CD4-positive, alpha-beta T cell treated with Interferon gamma for 1 hour (primary cell): ENCODE results near the gene ASB18.
"Not testable (repeated sequence)": the region's sequence is repeated elsewhere in the genome, so short reads cannot be mapped to it uniquely, and the experiment has no call there.

Experiments used
- DNase-seq: peaks from one replicate; pipeline ENCODE4 v3.0.0-alpha.2; 2020

ASB18 gene, protein sequence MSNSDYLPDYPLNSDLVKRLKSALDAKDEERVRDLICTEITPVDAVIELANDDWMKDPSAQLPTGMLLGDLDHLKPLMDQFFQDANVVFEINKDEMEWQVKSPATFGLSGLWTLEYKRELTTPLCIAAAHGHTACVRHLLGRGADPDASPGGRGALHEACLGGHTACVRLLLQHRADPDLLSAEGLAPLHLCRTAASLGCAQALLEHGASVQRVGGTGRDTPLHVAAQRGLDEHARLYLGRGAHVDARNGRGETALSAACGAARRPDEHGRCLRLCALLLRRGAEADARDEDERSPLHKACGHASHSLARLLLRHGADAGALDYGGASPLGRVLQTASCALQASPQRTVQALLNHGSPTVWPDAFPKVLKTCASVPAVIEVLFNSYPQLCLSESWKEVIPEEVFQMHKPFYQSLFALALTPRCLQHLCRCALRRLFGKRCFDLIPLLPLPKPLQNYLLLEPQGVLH

DNA sequence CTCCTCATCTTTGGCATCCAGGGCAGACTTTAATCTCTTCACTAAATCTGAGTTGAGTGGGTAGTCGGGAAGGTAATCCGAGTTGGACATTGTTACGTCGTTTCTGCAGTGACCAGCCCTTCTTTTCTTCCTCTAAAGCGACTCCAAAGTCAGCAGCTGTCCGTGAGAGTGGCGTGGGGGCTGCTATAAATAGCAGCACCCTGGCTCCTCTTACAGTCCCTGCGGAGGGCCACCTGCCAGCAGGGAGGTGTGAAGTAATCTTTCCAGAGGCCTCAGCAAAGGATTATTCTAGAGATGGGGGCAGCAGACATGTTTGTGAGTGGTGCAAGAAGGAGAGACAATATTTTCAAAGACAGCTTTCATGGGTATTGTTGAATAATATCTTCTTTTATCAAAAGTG, at the start of gene ASB18:
ASB18 (minus strand) TSS at position 151 of the 400 bp plus-strand sequence; CDS start at position 90, 61 bp downstream.
- DNase-seq, result no peak

DNA sequence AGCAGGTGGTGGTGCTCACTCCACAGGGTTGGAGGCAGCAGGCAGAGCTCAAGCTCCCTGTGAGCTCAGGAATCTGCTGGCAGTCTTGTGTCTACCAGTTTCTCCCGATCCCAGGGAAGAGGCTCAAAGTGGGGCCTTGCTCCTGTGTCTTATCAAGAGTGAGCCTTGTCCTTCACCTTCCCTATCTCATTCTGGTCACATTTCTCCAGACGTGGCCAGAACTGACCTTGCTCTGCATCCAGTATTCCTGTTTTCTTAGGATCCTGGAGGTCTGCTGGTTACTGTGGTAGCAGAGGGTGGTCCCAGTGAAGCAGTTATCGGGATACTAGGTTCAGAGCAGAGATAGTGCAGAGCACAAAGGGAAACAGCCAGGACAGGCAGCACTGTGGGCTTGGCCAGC, 47.1 kb upstream of the ASB18 start:
- DNase-seq, result no peak

DNA sequence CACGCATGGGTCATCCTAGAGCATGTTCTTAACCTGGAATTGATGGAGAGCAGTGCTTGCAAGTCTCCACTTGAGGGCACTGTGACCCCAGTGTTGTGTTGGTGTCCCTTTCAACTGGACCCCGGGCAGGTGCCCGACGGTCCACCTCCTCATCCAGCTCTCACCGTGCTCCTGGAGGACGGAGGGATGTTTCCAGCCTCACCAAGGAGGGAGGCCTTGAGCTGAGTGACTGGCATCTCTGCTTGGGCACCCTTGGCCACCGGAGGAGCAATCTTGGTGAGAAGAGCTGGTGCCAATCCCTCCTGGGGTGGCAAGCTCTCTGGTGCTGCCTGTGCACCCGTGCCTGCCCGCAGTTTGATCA, 45.4 kb upstream of the ASB18 start:
- DNase-seq, result no peak

DNA sequence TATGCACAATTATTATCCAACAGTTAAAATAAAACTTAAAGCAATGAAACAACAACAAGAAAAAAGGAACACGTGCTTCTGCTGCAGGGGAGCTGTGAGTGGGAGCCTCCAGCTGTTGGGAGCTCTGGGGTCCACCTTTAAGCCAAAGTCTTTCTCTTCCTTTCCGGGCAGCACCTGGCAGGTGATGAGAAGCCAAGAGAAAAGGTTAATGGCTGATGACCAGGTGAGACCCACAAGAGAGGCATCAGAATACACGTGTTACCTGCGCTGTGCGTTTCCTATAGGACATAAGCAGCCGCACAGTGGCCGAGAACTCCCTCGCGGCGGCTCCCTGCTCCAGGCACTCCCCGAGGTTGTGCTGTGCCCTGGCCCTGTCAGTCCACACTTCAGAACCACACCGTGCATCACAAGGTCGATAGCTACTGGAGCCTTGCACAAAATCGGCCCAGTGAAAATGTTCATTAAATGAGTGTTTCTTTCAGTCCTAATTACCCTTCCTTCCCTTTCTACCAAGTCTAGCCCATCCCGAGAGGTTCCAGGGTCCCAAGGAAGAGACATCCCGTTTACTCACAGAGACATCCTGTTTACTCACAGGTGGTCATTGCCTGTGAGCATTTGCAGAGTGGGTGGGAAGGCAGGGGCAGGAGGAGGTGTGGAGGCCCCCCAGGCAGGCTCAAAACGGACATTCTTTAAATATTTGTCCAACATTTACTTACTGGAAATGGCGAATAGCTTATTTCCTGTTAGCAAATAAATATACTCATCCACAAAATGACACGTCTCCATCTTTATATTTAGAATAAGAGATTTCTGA, 44.9 kb upstream of the ASB18 start:
- DNase-seq, result no peak

DNA sequence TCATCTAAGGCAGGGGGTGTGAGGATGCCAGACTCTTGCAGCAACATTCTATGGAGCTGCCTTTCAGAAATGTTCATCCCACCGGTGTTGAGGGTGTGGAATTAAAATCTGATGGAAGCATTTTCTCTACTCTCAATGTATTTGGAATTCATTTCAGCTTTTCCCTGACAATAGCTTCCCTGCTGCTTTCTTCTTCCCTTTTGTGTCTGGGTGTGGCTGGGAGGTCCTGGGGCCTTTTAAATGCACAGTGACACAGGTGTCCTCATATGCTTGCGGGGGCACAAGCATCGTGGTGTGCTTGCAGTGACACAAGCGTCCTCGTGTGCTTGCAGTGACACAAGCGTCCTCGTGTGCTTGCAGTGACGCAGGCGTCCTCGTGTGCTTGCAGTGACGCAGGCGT, 43.4 kb upstream of the ASB18 start:
- DNase-seq, result no peak

DNA sequence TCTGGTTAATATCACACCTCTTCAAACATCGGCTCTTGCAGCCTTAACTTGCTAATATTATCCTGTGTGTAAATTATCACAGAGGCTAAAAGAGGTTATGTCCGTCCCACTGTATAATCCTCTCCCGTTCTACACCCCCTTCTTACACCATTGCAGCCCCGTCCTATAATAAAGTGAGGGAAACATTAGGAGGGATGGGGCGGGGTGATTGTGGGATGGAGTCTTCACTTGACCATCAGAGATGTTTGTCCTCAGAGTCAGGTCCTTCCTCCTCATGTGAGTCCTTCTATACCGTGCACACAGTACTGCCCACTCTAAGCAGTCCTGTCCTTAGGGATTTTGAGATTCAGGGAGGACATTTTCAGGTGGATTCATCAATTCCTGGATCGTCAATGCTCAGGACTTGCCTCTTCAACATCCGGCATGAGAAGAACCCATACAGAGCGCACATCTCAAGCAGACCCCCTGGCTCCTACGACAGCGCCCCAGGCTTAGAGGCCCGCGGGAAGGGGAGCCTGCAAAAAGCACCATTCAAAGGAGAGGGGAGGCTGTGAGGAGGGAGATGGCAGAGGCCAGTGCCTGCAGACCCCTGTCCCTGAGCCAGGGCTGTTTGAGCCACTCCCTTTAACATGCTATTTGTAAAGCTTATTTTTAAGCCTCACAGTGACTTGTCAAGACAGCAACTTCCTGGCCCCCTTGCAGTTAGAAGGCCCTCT, 42.8 kb upstream of the ASB18 start:
- no peak for DNase-seq

DNA sequence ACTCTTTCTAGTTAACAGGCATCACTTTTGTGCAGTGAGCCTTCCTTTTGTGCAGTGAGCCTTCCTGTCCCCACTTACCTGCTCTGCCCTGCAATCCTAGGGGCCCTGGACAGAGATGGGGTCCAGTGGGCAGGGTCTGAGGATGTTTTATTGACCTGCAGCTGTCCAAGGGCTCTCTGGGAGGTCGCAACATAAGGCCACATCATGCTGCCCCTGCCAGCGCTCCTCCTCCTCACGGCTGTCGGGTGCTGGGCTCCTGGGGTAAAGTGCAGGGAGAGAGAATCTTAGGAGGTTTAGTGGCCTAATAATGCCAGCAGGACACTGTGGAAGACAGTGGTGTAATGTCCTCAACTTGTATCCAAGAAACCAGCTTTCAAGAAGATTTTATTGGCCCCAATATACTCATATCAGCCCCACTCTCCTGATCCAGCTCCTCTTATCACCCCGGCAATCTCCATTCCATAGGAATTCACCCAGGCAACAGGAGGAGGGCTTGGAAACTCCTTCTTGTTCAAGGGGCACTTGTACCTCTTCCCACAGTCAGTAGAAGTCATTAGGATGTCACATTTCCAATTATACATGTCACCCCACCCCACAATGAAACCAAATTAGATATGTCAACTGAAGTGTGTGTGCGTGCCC, 41.9 kb upstream of the ASB18 start:
- DNase-seq, result no peak

DNA sequence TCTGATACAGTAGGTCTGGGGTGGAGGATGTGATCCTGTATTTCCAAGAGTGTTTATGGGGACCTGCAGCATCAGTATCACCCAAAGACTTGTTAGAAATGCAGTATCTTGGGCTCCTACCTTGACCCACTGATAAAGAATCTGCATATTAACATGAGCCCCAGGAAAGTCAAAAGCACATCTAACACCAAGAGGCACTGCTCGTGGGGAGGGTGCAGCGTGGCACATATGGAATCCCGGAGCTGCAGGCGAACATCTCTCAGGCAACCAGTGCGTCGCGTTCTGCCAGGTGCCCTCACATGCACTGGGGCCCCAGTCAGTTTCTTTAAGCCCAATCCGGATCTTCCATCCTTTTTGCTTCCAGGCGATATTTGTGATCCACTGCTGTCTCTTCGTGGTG, 41.3 kb upstream of the ASB18 start:
- DNase-seq, result no peak

DNA sequence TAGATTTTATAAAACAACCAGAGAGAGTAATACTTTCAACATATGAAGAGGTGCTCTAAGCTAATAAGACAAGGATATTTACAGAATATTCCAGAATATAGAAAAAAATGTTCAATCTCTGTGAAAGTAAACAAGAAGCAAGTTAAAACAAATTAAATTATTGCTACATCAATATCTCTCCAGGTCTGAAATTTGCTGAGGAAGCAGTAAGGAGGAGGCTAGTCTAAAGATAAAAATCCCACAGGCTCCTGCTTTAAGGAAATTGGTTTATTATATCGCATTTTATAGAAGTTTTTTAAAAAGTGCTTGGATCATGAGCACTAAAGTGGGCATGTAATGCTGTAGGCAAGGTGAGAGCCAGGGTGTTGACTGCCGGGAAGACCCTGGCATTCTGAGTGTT, 39.7 kb upstream of the ASB18 start:
- no peak for DNase-seq

DNA sequence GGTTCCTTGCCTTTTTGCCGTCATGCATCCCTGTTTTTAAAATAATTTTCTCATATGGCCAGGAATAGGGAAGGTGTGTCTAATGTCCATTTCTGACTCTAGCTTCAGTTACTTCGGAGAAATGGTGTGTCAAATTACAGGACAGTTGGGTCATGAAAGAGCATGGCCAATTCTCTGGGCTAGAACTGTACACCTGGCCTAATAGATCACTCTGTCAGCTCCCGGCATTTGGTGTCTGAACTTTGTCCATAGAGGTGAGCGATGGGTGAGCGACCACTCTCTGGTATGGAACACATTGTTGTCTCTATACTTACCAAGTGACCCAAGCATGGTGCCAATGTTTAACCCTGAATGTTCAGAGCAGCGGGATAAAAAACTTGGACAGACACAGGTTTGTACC, 38.3 kb upstream of the ASB18 start:
- DNase-seq, result no peak

DNA sequence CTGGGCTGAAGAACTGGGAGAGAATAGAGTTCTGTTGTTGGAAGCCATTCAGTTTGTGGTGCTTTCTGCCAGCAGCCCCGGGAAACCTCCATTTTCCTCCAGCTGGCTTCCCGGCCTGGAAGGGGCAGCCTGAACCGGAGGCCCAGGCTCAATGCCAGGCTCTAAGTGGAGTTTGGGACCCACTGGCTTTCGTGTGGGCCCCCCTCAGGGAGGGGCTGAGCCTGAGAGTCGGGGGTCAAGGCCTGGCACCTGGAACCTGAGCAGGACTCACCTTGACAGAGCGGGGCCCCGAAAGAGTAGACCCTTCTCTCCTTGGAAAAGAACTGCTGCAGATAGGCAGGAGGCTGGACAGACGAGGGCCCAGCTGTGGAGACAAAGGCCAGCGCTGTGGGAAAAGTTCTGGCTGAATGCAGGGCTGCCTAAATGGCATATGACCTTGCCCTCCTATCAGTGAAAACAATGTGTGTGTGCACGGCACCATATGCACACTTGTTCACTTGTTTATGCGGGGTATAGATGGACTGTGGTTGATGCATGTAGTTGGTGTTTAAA, 34.8 kb upstream of the ASB18 start:
- DNase-seq, result no peak

DNA sequence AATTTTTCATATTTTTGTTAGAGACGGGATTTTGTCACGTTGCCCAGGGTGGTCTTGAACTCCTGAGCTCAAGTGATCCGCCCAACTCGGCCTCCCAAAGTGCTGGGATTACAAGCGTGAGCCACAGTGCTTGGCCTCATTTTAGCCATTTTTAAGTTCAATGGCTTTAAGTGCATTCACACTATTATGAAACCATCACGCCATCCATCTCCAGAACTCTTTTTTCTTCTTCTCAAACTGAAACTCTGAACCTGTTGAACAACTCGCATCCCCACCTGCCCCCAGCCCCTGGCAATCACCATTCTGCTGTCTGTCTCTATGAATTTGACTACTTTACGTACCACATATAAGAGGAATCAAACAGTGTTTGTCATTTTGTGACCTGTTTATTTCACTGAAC, 31.3 kb upstream of the ASB18 start:
- DNase-seq, result no peak

DNA sequence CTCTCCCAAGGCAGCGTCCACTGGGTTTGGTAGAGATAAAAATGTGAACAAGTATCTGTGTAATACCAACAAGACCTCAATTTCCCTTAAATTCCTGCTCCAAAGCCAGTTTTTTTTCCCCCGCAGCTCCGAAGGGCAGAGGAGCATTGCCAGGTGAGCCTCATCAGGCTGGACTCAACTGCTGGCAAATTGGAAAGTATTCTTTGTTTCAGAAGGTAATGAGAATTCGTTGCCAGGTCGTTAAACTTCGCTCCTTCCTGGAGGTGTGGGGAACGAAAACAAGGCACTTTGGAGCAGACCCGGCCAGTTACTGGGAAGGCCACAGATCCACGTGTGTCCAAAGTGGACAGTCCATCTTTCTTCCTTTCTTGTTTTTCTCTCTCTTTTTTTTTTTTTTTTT, 30.4 kb upstream of the ASB18 start:
- no peak for DNase-seq

DNA sequence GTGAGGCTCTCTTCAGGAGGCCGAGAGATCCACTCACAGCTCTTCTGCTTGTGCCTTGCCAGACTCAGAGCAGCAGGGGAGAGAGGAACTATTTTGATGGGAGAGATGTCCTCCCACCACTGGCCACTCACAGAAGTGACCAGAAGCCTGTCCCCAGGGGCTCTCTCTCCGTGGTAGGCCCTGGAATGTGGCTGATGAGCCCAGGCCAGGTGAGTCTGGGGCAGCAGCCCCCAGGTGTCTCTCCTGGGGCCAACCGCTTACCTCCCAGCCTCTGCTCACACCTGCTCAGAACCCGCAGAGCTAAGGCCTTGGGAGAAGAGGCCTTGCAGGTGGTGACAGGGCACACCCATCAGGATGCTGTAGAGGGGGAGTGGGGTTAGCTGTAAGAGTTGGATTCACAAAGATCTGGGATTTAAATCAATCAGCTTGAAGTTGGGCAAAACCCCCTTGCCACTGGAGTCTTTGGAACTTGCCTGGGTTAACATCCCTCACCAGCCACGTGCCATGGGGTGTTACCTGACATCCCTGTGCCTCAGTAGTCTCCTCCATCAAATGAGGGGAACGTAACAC, 29.1 kb upstream of the ASB18 start:
- DNase-seq, result no peak

DNA sequence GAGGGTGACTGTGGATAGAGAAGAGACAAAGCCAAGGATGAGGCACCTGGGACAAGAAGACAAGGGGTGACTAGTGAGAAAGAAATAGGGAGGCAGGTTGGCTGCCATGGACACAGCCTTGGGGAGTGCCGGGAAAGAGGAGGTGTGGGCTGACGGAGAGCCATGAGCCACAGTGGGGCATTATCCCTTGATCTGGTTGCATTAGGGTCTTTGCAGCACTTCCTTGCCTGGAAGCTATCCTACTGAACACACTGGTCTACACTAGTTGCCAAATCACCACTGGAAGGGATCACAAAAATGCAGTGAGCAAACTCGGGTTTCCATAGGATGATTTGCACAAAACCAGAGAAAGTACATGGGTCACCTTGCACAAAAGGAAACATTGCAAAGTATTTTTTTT, 27.7 kb upstream of the ASB18 start:
- no peak for DNase-seq

DNA sequence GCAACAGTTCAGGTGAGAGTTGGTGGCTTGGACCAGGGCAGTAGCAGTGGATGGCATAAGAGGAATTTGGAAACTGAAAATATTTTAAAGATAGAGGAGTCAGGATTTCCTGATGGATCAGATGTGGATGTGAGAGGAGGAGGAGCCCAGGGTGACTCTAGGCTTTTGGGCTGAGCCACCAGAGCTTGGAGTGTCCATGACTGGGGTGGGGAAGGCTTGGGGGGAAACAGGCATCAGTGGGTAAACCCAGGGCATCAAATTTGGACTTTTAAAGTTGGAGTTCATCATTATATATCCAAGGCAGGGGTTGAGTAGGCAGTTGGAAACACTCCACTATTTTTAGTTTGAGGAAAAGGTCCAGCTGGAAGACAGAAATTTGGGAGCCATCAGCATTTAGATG, 27.3 kb upstream of the ASB18 start:
- no peak for DNase-seq

DNA sequence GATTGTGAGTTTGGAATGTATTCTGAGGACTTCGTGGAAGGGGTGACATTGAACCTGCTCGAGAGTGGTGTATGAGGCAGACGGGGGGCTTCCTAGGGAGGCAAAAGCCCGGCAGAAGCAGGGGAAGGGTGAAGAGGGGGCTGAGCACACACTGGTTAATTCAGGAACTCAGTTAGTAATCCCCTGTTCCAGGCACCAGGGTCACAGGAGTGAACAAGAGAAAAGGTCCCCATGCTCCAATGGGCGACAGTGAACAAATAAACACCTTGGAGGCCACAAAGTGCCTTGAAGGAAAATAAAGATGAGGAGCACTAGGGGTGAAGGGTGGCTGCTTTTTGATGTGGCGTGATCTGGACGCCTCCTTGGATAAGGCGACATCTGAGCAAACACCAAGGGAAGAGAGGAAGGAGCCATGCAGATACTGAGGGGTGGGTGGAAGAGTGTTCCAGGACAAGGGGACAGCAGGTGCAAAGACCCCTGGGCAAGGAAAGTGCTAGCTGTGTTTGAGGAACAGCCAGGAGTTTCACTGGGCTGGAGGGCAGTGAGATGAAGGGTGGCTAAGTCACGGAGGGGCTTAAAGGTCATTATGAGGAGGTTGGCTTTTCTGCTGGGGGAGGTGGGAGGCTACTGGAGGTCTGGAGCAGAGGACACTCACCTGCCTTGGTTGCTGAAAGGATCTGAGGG, 26.7 kb upstream of the ASB18 start:
- no peak for DNase-seq

DNA sequence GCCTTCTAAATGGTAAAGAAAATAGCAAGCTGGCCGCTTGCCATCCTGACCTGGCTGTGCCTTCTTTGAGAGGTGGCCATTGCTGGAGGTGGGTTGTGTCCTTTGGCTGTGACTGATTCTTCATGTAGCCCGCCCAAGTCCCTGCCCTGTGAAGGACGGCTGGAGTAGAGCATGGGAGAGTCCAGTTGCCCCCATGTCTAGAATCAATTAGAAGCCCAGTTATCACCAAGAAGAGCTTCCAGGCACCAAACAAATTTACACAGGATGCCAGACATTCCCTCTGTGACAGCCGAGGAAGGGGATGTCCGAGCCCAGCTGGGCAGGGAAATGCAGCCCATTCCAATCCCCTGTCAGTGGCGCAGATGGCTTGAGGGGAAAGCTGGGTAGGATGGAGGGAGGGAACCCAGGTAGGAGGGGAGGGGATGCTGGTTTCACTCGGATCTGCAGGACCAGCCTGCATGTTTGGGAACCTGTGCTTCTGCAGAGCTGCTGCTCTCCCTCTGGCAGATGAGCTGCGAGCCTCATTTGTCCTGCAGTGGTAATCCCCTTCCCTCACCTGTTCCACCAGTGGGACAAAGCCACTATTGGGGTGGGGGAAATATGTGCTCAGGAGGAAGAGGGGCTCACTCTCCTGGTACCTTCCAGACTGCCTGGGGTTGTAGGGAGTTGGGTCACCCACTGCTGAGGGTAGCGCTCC, 25.7 kb upstream of the ASB18 start:
- no peak for DNase-seq

DNA sequence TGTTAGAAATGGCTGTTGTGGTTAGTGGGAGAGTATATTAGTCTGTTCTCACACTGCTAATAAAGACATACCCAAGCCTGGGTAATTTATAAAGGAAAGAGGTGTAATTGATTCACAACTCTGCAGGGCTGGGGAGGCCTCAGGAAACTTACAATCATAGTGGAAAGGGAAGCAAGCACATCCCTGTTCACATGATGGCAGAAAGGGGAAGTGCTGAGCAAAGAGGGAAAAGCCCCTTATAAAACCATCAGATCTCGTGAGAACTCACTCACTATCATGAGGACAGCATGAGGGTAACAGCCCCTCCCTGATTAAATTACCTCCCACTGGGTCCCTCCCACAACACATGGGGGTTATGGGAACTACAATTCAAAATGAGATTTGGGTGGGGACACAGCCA, 24.2 kb upstream of the ASB18 start:
- DNase-seq, result not testable (repeated sequence)

DNA sequence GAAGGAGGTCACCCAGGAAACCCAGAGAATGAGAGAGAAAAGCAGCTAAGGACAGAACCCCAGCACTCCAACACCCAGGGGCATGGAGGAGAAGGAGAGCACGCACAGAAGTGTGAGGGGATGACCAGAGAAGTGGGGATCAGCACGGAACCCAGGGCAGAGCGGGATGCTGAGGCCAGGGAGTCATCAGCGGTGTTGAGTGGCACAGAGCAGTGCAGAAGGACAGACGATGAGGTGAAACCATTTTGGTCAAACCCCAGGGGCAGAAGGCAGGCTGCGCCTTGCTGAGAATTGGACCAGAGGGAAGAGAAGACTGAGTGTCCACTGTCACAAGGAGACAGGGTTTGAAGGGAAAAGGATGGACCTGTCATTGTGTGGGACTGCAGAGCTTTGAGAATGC, 23.4 kb upstream of the ASB18 start:
- DNase-seq, result no peak

DNA sequence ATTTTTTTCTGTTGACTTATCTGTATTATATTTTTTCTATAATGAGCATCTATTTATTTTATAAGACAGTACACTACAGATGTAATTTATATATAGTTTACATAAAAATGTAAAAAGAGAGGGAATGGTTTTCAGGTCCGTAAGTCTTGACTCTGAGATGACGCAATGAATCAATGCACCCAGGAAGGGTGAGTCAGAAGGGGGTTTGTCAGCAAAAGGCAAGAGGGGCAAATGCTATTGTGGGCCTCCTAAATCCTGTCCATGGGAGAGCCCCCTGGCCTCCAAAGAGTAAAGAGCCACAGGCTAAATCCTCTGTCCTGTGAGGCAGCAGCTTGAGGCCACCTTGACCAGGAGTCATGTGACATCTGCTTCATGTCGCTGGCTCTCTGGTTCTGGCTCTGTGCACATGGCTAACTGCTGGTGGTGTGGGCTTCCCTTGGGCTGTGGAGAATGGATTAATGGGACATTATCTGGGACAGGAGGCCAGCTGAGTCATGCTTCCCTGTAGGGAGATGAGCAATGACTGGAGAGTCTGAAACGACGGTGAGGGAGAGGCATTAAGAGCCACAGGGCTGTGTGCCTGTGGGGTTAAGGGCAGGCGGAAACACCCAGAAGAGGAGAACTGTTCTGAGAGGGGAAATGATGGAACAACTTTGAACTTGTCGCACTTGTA, 22.8 kb upstream of the ASB18 start:
- no peak for DNase-seq
